ENCODE data around the gene NDUFS8.

DNA sequence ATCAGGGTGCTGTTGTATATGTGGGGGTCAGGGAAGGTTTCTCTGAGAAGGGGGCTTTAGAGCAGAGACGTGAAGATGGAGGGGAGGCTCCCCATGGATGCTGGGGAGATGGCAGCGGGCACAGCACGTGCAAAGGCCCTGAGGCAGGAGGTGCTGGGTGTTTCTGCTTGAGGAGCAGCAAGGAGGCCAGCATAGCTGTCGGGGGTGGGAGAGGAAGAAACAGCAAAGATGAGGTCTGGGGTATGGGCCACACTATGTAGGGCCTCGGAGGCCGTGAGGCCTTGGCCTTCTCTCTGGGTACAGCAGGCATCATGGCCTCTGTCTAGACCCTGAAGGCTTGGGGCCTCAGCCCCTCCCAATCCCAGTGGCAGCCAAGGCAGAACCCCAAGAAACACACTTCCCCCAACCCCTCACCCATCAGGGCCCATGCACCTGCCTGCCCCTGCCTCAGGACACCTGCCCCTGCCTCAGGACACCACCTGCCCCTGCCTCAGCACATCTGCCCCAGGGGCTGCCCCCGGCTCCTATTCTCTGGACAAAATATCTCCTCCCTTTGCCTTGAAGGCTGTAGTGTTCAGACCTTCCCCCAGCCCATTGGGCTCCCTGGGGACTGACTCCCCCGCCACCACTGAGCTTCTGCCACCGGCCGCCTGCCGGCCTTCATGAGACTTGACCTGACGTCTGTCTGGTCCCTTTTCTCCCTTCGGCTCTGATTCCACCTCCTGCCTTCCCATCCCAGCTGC is 14.1 kb upstream of the NDUFS8 start:
- TF ChIP-seq, protein P1, sequence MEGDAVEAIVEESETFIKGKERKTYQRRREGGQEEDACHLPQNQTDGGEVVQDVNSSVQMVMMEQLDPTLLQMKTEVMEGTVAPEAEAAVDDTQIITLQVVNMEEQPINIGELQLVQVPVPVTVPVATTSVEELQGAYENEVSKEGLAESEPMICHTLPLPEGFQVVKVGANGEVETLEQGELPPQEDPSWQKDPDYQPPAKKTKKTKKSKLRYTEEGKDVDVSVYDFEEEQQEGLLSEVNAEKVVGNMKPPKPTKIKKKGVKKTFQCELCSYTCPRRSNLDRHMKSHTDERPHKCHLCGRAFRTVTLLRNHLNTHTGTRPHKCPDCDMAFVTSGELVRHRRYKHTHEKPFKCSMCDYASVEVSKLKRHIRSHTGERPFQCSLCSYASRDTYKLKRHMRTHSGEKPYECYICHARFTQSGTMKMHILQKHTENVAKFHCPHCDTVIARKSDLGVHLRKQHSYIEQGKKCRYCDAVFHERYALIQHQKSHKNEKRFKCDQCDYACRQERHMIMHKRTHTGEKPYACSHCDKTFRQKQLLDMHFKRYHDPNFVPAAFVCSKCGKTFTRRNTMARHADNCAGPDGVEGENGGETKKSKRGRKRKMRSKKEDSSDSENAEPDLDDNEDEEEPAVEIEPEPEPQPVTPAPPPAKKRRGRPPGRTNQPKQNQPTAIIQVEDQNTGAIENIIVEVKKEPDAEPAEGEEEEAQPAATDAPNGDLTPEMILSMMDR (conservative IDR thresholded peaks at IDR 0.05 in 1 of 2, IDR thresholded peaks at IDR 0.05 in 1 of 2; ENCODE audit: extremely low read depth in 1 of 2, insufficient read depth in 1 of 2, low read depth in 1 of 2, low read length in 2 of 2) = no peak
- no peak for TF ChIP-seq EZH2 (IDR thresholded peaks at IDR 0.05; ENCODE audit: borderline replicate concordance, low read length)
